PC-9 (cell line): ENCODE measurements around the gene TPTE2. TPM values are rescaled to one million over a fixed set of nuclear protein-coding genes. Genes with fewer than 3 reads are reported as not detected.

Source experiments
- BruUV-seq: library from RNA; stranded (reverse); fragments of 400-500 nt; replicated peaks from 2 replicates; lab custom pipeline; 2021; lab: Mats Ljungman, UMichigan
- CTCF ChIA-PET: fragments of 300-600 bp; sonication (Branson Sonifier 250); formaldehyde crosslinking; loops from one replicate; lab custom pipeline; 2022; ENCODE audit warnings: antibody characterized with exemption; lab: Charles Lee
- POLR2A ChIA-PET: fragments of 300-600 bp; sonication (Branson Sonifier 250); formaldehyde crosslinking; loops from one replicate; lab custom pipeline; 2022; ENCODE audit warnings: antibody characterized with exemption; ENCODE audit not compliant: unreplicated experiment; lab: Charles Lee
- DNase-seq, 2 experiments: peaks; one replicate each; pipeline versions ENCODE4 v3.0.0 to v3.0.0-alpha.2; 2015 to 2022; ENCODE audit warnings: mixed read lengths in 1 of 2
- H2AFZ ChIP-seq: fragments of 200-600 bp; sonication (generic); 2 replicates; pipeline ENCODE4 v1.8.1; 2017; ENCODE audit warnings: antibody characterized with exemption
- H3F3A ChIP-seq: fragments of 200-600 bp; sonication (generic); 2 replicates; pipeline ENCODE4 v1.8.1; 2017; ENCODE audit warnings: antibody characterized with exemption, mild to moderate bottlenecking, low read depth; ENCODE audit not compliant: insufficient read depth
- H3K27ac ChIP-seq: fragments of 200-600 bp; sonication (generic); 2 replicates; pipeline ENCODE4 v1.6.1; 2016; ENCODE audit warnings: mixed run types
- H3K27me3 ChIP-seq: fragments of 200-600 bp; sonication (generic); 2 replicates; pipeline ENCODE4 v1.6.1; 2016; ENCODE audit warnings: low read depth, mixed run types; ENCODE audit not compliant: insufficient read depth
- H3K36me3 ChIP-seq: fragments of 200-600 bp; sonication (generic); 2 replicates; pipeline ENCODE4 v1.6.1; 2016; ENCODE audit warnings: low read depth, mixed run types
- H3K4me1 ChIP-seq: fragments of 200-600 bp; sonication (generic); replicated peaks from 2 replicates; pipeline ENCODE4 v1.6.1; 2016; ENCODE audit warnings: mixed run types; ENCODE audit not compliant: insufficient read depth
- H3K4me2 ChIP-seq: fragments of 200-600 bp; sonication (generic); 2 replicates; pipeline ENCODE4 v1.6.1; 2017; ENCODE audit warnings: mixed run types
- H3K4me3 ChIP-seq: fragments of 200-600 bp; sonication (generic); 2 replicates; pipeline ENCODE4 v1.6.1; 2016; ENCODE audit warnings: mixed run types
- H3K79me2 ChIP-seq: fragments of 200-600 bp; sonication (generic); 2 replicates; pipeline ENCODE4 v1.6.1; 2017; ENCODE audit warnings: low read depth, mixed run types
- H3K9me2 ChIP-seq: fragments of 200-600 bp; sonication (generic); 2 replicates; pipeline ENCODE4 v1.8.1; 2017; ENCODE audit warnings: mild to moderate bottlenecking; ENCODE audit not compliant: insufficient read depth
- H3K9me3 ChIP-seq: fragments of 200-600 bp; sonication (generic); 2 replicates; pipeline ENCODE4 v1.8.1; 2016; ENCODE audit warnings: low read depth; ENCODE audit not compliant: insufficient read depth
- H4K20me1 ChIP-seq: fragments of 200-600 bp; sonication (generic); 2 replicates; pipeline ENCODE4 v1.8.1; 2017; ENCODE audit not compliant: insufficient read depth
- CTCF ChIP-seq: fragments of 200-600 bp; sonication (generic); conservative IDR thresholded peaks from 2 replicates; pipeline ENCODE4 v1.6.1; 2017; ENCODE audit warnings: mixed run types, antibody characterized with exemption, mild to moderate bottlenecking, moderate library complexity
- EZH2 ChIP-seq: fragments of 200-600 bp; sonication (generic); IDR thresholded peaks from 2 replicates; pipeline ENCODE4 v1.8.0; 2017; ENCODE audit warnings: antibody characterized with exemption, low read depth
- intact Hi-C: fragments of 100-400 bp; cut with micrococcal nuclease; formaldehyde crosslinking; loops from one replicate; pipeline ENCODE4 v1.10.0; 2022; ENCODE audit not compliant: unreplicated experiment
- total RNA-seq: library from RNA; stranded (reverse); gene quantifications from 2 replicates; pipeline ENCODE4 v1.2.3, GENCODE V29; 2021

Gene TPTE2
- total RNA-seq, 1 experiment from 2014 or later = not detected

DNA sequence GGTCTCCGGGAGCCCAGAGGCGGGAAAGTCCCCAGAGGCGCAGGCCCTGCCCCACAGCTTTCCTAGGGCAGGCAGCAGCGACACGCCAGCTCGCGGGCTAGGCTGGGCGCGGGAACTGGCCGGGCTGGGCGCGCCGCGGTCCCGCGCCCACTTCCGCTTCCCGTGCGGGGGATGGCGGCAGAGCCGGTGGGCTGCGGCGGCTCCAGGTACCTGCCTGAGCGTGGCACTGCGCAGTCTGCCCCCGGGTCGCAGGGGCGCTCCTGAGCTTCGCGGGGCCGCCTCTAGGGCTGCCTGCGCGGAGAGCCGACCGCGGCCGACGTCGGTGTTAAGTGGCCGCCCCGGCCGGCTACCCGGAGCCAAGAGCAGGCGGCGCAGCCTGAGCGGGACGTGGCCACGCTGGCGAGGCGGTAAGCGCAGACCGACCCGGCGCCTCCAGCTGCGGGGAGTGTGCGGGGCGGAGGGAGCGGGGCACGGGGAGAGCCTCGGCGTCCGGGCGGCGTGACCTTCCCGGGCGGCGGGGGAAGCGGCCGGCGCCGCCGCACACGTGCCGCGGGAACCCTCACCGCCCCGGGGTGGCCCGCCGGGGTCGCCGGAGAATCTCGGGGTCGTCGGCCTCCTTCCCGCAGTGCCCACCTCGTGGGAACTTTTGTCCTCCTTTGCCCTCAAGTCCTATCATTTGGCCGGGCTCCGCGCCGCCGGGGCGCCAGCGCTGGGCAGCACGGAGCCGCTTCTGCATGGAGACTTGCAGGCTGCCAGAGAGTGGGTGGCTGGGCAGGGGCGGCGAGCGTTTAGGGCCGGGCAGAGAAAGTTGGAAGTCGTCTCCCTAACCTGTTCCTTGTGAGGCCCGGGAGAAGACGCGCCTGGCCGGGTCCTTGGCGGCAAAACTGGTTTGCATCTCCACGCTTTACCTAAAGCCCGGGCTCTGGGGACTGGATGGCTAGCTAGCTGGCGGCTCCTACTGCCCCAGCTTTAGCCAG, 40.7 kb upstream of the TPTE2 start:
- Histone ChIP-seq H3F3A (peaks cover 9% of the 10 kb centered on the region; the same call in 1 of the 2 replicates), H3K4me3 (peak overlapping the region; percentile 87), H3K9me2 (no peaks in the 10 kb centered on the region), H3K79me2 (peaks cover 13% of the 10 kb centered on the region; the same call in 1 of the 2 replicates), H3K4me2 (peak overlapping the region; percentile 94), H3K9me3 (no peaks in the 10 kb centered on the region), H3K27me3 (no peaks in the 10 kb centered on the region), H2AFZ (peak overlapping the region; percentile 94), H3K36me3 (peaks cover 3% of the 10 kb centered on the region; the same call in 1 of the 2 replicates), H3K27ac (no peak overlapping the region), H3K4me1 (peaks cover 26% of the 10 kb centered on the region), H4K20me1 (no peaks in the 10 kb centered on the region)
- BruUV-seq = no TSS peak
- intact Hi-C loops = loop anchor here (10.0 kb wide), 3 partner anchors 263 to 523 kb away; partner anchors contain the start of genes ZMYM2 and ZMYM5
- CTCF ChIA-PET = interaction anchor here (0.6 kb wide), 1 partner anchor 288 kb away, joined by 4 read pairs; no protein-coding TSS in a partner anchor
- DNase-seq = peak in 1 of 2 experiments; percentile 46
- TF ChIP-seq CTCF (0 out of 2 replicates have a peak, but pooled peaks have one; percentile 33), EZH2 (no peak)
- POLR2A ChIA-PET = interaction anchor here (0.7 kb wide), 1 partner anchor 1574 kb away, joined by 3 read pairs; the partner anchor contains the start of genes MRPL57 and SKA3

- peak overlapping the region; percentile 14; the same call in 1 of the 2 replicates for H3K4me2 ChIP-seq
- H3K36me3 ChIP-seq = no peaks in the 10 kb centered on the region
- intact Hi-C loops = no loop called here
- POLR2A ChIA-PET = no interaction called here
- H3K27me3 ChIP-seq = no peaks in the 10 kb centered on the region
- CTCF ChIA-PET = no interaction called here
- H2AFZ ChIP-seq = no peak overlapping the region
- no peaks in the 10 kb centered on the region for H3F3A ChIP-seq
- no peak for TF ChIP-seq EZH2
- TF ChIP-seq CTCF = no peak
- no peaks in the 10 kb centered on the region for H4K20me1 ChIP-seq
- H3K27ac ChIP-seq = no peak overlapping the region
- no peaks in the 10 kb centered on the region for H3K79me2 ChIP-seq
- BruUV-seq = no TSS peak
- H3K4me1 ChIP-seq = peaks cover 18% of the 10 kb centered on the region
- DNase-seq = peak in 1 of 2 experiments; percentile 56
- no peaks in the 10 kb centered on the region for H3K9me3 ChIP-seq
- H3K9me2 ChIP-seq = no peaks in the 10 kb centered on the region
- H3K4me3 ChIP-seq = no peak overlapping the region
Observed at GRCh38 chr13:19597523-19597922, 36.2 kb upstream of the TPTE2 start.

GRCh38 chr13:19596960-19597361, 35.6 kb upstream of the TPTE2 start:
- peaks cover 18% of the 10 kb centered on the region for H3K4me1 ChIP-seq

More at GRCh38 chr13:19596960-19597361, 35.6 kb upstream of the TPTE2 start:
- TF ChIP-seq CTCF (no peak), EZH2 (no peak)
- no TSS peak for BruUV-seq
- intact Hi-C loops = no loop called here
- no peaks in the 10 kb centered on the region for H3K9me3 ChIP-seq
- H4K20me1 ChIP-seq = no peaks in the 10 kb centered on the region
- H3K36me3 ChIP-seq = no peaks in the 10 kb centered on the region
- ChIA-PET CTCF (interaction anchor here (0.6 kb wide), 1 partner anchor 44 kb away, joined by 4 read pairs; no protein-coding TSS in a partner anchor), POLR2A (no interaction called here)
- H3K27me3 ChIP-seq = no peaks in the 10 kb centered on the region
- no peaks in the 10 kb centered on the region for H3K9me2 ChIP-seq
- H3F3A ChIP-seq = no peaks in the 10 kb centered on the region
- no peaks in the 10 kb centered on the region for H3K79me2 ChIP-seq
- no peak overlapping the region for H3K4me3 ChIP-seq
- H2AFZ ChIP-seq = no peak overlapping the region
- H3K4me2 ChIP-seq = peak overlapping the region; percentile 14
- peak in 1 of 2 experiments; percentile 61 for DNase-seq
- no peak overlapping the region for H3K27ac ChIP-seq
